ENCODE data around the gene JUN.

The JUN gene

DNA sequence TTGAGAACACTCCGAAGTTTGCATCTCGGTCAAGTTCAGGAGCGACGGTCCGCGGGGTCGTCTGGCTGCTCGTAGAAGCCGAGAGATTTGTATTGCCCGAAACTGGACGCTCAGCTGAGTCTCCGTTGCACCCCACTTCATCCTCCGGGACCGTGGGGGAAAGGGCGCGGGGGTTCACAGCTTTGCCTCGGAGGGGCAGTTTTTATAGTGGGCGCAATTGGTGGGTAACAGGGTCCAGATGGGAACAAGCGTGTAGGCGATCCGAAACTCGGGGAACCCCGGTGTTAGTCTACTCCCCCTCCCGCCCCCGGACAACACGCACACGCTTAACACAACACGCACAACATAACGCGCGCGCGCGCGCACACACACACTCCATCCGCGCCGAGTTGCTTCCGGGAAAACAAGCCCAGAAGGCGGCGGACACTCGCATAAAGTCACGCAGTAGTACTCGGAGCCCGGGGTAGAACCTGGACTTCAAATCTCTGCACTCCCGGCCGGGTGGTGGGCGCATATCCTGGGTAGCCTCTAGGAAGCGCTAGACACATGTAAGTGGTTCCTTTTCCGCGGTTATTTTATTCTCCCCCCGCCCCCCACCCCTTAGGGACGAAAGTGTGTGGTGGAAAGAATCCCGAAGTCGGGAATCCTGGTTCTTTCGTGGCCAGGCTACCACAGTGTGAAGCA is 1.1 kb upstream of the JUN start:
- Histone ChIP-seq H3K4me1 (ENCODE audit: control insufficient read depth in 2 of 2, insufficient read depth in 2 of 2, low read length in 2 of 2) (peaks cover 14 to 18% of the 10 kb centered on the region in 2 donors), H3K9me3 (ENCODE audit: control insufficient read depth in 2 of 2, low read length in 2 of 2) (no peaks in the 10 kb centered on the region), H3K4me3 (ENCODE audit: low read length in 2 of 2) (peak overlapping the region; percentile 92 to 93), H3K9ac (ENCODE audit: low read depth in 1 of 2, low read length in 2 of 2) (peak overlapping the region; percentile 99 to 100), H3K27me3 (ENCODE audit: control insufficient read depth in 2 of 2, insufficient read depth in 2 of 2, low read length in 2 of 2) (no peaks in the 10 kb centered on the region), H3K27ac (ENCODE audit: low read depth in 2 of 2, low read length in 2 of 2) (peak overlapping the region; percentile 97 to 100), H3K36me3 (ENCODE audit: control insufficient read depth in 2 of 2, insufficient read depth in 2 of 2, low read length in 2 of 2) (peaks cover 2 to 13% of the 10 kb centered on the region in 2 donors)

GRCh38 chr1:58783090-58783992 is 506 bp downstream of the JUN start:
- Histone ChIP-seq H3K9ac (ENCODE audit: low read depth in 1 of 2, low read length in 2 of 2) (peak overlapping the region; percentile 92 to 100), H3K36me3 (ENCODE audit: control insufficient read depth in 2 of 2, insufficient read depth in 2 of 2, low read length in 2 of 2) (peaks cover 2 to 13% of the 10 kb centered on the region in 2 donors), H3K27me3 (ENCODE audit: control insufficient read depth in 2 of 2, insufficient read depth in 2 of 2, low read length in 2 of 2) (no peaks in the 10 kb centered on the region), H3K4me3 (ENCODE audit: low read length in 2 of 2) (peak overlapping the region; percentile 92 to 95), H3K27ac (ENCODE audit: low read depth in 2 of 2, low read length in 2 of 2) (peak overlapping the region; percentile 97 to 100), H3K9me3 (ENCODE audit: control insufficient read depth in 2 of 2, low read length in 2 of 2) (no peaks in the 10 kb centered on the region), H3K4me1 (ENCODE audit: control insufficient read depth in 2 of 2, insufficient read depth in 2 of 2, low read length in 2 of 2) (peaks cover 18 to 19% of the 10 kb centered on the region in 2 donors)

DNA sequence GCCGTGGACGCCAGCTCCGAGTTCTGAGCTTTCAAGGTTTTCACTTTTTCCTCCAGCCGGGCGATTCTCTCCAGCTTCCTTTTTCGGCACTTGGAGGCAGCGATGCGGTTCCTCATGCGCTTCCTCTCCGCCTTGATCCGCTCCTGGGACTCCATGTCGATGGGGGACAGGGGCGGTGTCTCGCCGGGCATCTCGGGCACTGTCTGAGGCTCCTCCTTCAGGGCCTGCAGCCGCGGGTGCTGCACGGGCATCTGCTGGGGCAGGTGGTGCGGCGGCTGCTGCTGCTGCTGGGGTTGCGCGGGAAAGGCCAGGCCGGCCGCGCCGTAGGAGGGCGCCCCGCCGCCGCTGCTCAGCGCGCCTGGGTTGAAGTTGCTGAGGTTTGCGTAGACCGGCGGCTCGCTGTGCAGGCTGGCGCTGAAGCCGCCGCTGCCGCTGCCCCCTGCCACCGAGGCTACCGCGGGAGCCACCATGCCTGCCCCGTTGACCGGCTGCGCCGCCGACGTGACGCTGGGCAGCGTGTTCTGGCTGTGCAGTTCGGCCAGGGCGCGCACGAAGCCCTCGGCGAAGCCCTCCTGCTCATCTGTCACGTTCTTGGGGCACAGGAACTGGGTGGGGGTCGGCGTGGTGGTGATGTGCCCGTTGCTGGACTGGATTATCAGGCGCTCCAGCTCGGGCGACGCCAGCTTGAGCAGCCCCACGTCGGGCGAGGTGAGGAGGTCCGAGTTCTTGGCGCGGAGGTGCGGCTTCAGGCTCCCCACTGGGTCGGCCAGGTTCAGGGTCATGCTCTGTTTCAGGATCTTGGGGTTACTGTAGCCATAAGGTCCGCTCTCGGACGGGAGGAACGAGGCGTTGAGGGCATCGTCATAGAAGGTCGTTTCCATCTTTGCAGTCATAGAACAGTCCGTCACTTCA is 1.4 kb downstream of the JUN start:
- no peaks in the 10 kb centered on the region for H3K9me3 ChIP-seq (ENCODE audit: control insufficient read depth in 2 of 2, low read length in 2 of 2)
- H3K27me3 ChIP-seq (ENCODE audit: control insufficient read depth in 2 of 2, insufficient read depth in 2 of 2, low read length in 2 of 2), result no peaks in the 10 kb centered on the region
- peaks cover 18 to 19% of the 10 kb centered on the region in 2 donors for H3K4me1 ChIP-seq (ENCODE audit: control insufficient read depth in 2 of 2, insufficient read depth in 2 of 2, low read length in 2 of 2)
- peaks cover 2 to 13% of the 10 kb centered on the region in 2 donors for H3K36me3 ChIP-seq (ENCODE audit: control insufficient read depth in 2 of 2, insufficient read depth in 2 of 2, low read length in 2 of 2)
- H3K9ac ChIP-seq (ENCODE audit: low read depth in 1 of 2, low read length in 2 of 2), result peak overlapping the region; percentile 92 to 100
- H3K27ac ChIP-seq (ENCODE audit: low read depth in 2 of 2, low read length in 2 of 2), result peak overlapping the region; percentile 97 to 100
- H3K4me3 ChIP-seq (ENCODE audit: low read length in 2 of 2), result peak overlapping the region; percentile 92 to 95

DNA sequence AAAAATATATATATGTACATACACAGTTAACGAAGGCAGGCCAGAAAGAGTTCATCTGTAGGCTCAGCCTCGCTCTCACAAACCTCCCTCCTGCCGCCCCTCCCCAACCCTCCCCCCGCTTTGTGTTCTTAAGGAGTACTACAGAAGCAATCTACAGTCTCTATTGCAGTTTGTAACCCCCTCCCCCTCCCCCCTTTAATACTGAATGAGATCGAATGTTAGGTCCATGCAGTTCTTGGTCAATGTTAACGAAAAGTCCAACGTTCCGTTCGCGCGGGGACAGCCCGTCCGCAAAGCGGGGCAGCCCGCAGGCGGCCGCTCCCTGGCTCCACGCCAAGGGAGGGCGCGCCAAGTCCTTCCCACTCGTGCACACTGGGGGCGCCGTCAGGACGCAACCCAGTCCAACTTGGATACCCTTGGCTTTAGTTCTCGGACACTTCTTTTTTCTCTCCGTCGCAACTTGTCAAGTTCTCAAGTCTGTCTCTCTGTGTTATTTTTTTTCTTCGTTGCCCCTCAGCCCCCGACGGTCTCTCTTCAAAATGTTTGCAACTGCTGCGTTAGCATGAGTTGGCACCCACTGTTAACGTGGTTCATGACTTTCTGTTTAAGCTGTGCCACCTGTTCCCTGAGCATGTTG is 2.2 kb downstream of the JUN start:
- H3K9ac ChIP-seq (ENCODE audit: low read depth in 1 of 2, low read length in 2 of 2), result peak overlapping the region; percentile 92 to 100
- peak overlapping the region; percentile 92 to 95 for H3K4me3 ChIP-seq (ENCODE audit: low read length in 2 of 2)
- H3K36me3 ChIP-seq (ENCODE audit: control insufficient read depth in 2 of 2, insufficient read depth in 2 of 2, low read length in 2 of 2), result peaks cover 2 to 13% of the 10 kb centered on the region in 2 donors
- H3K27me3 ChIP-seq (ENCODE audit: control insufficient read depth in 2 of 2, insufficient read depth in 2 of 2, low read length in 2 of 2), result no peaks in the 10 kb centered on the region
- H3K9me3 ChIP-seq (ENCODE audit: control insufficient read depth in 2 of 2, low read length in 2 of 2), result no peaks in the 10 kb centered on the region
- H3K27ac ChIP-seq (ENCODE audit: low read depth in 2 of 2, low read length in 2 of 2), result peak overlapping the region; percentile 97 to 100
- peaks cover 18 to 19% of the 10 kb centered on the region in 2 donors for H3K4me1 ChIP-seq (ENCODE audit: control insufficient read depth in 2 of 2, insufficient read depth in 2 of 2, low read length in 2 of 2)

- H3K27ac ChIP-seq (ENCODE audit: low read depth in 2 of 2, low read length in 2 of 2), result peak overlapping the region; percentile 65 to 82
- peak overlapping the region; percentile 38 to 100 for H3K9ac ChIP-seq (ENCODE audit: low read depth in 1 of 2, low read length in 2 of 2)
- H3K9me3 ChIP-seq (ENCODE audit: control insufficient read depth in 2 of 2, low read length in 2 of 2), result no peaks in the 10 kb centered on the region
- H3K36me3 ChIP-seq (ENCODE audit: control insufficient read depth in 2 of 2, insufficient read depth in 2 of 2, low read length in 2 of 2), result peaks cover 2 to 13% of the 10 kb centered on the region in 2 donors
- H3K27me3 ChIP-seq (ENCODE audit: control insufficient read depth in 2 of 2, insufficient read depth in 2 of 2, low read length in 2 of 2), result no peaks in the 10 kb centered on the region
- H3K4me1 ChIP-seq (ENCODE audit: control insufficient read depth in 2 of 2, insufficient read depth in 2 of 2, low read length in 2 of 2), result peaks cover 18 to 19% of the 10 kb centered on the region in 2 donors
- peak overlapping the region; percentile 92 to 95 for H3K4me3 ChIP-seq (ENCODE audit: low read length in 2 of 2)
Observed at GRCh38 chr1:58780836-58781452, 2.9 kb downstream of the JUN start.

- Histone ChIP-seq H3K4me1 (ENCODE audit: control insufficient read depth in 2 of 2, insufficient read depth in 2 of 2, low read length in 2 of 2) (peaks cover 13% of the 10 kb centered on the region in 2 donors), H3K27me3 (ENCODE audit: control insufficient read depth in 2 of 2, insufficient read depth in 2 of 2, low read length in 2 of 2) (no peaks in the 10 kb centered on the region), H3K9ac (ENCODE audit: low read depth in 1 of 2, low read length in 2 of 2) (peak overlapping the region; percentile 38 to 100), H3K4me3 (ENCODE audit: low read length in 2 of 2) (peak overlapping the region; percentile 92 to 95), H3K27ac (ENCODE audit: low read depth in 2 of 2, low read length in 2 of 2) (peak overlapping the region; percentile 65 to 82), H3K36me3 (ENCODE audit: control insufficient read depth in 2 of 2, insufficient read depth in 2 of 2, low read length in 2 of 2) (peaks cover 2 to 13% of the 10 kb centered on the region in 2 donors), H3K9me3 (ENCODE audit: control insufficient read depth in 2 of 2, low read length in 2 of 2) (no peaks in the 10 kb centered on the region)
Observed at GRCh38 chr1:58780411-58780810, 3.4 kb downstream of the JUN start.

DNA sequence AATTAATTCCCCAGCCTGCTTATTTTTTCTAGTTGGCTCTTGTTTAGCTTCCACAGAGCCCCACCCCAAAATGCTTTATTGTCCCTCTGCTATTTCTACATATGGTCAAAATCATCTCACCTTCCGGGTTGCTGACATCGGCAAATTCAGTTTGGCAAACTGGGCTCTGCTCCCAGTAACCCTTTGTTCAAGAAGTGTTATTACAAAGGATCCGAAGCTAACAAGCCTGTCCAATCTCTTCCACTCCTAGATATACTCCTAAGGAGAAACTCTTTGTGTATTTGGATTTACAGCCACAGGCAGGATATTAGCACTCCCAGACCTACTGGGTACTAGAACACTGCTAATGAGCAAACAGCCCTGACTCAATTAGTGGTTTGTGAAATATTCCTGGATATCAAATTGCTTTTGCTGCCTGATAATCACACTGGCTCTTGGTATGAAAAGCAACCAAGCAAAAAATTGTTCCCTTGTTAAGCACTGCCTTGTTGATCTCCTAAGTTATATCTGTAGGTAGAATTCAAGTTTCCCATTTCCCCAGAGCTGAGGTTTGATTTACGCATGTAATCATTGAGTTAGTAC is 4.0 kb downstream of the JUN start:
- Histone ChIP-seq H3K4me1 (ENCODE audit: control insufficient read depth in 2 of 2, insufficient read depth in 2 of 2, low read length in 2 of 2) (peaks cover 11 to 12% of the 10 kb centered on the region in 2 donors), H3K9me3 (ENCODE audit: control insufficient read depth in 2 of 2, low read length in 2 of 2) (no peaks in the 10 kb centered on the region), H3K4me3 (ENCODE audit: low read length in 2 of 2) (peak overlapping the region; percentile 10 to 92), H3K27me3 (ENCODE audit: control insufficient read depth in 2 of 2, insufficient read depth in 2 of 2, low read length in 2 of 2) (no peaks in the 10 kb centered on the region), H3K9ac (ENCODE audit: low read depth in 1 of 2, low read length in 2 of 2) (peak overlapping the region; percentile 38 to 100), H3K36me3 (ENCODE audit: control insufficient read depth in 2 of 2, insufficient read depth in 2 of 2, low read length in 2 of 2) (peaks cover 2 to 13% of the 10 kb centered on the region in 2 donors), H3K27ac (ENCODE audit: low read depth in 2 of 2, low read length in 2 of 2) (peak overlapping the region; percentile 65 to 82)

GRCh38 chr1:58779059-58779754 is 4.6 kb downstream of the JUN start:
- Histone ChIP-seq H3K9me3 (ENCODE audit: control insufficient read depth in 2 of 2, low read length in 2 of 2) (no peaks in the 10 kb centered on the region), H3K9ac (ENCODE audit: low read depth in 1 of 2, low read length in 2 of 2) (no peak overlapping the region), H3K36me3 (ENCODE audit: control insufficient read depth in 2 of 2, insufficient read depth in 2 of 2, low read length in 2 of 2) (peaks cover 2 to 13% of the 10 kb centered on the region in 2 donors), H3K4me1 (ENCODE audit: control insufficient read depth in 2 of 2, insufficient read depth in 2 of 2, low read length in 2 of 2) (peaks cover 11 to 12% of the 10 kb centered on the region in 2 donors), H3K4me3 (ENCODE audit: low read length in 2 of 2) (no peak overlapping the region), H3K27me3 (ENCODE audit: control insufficient read depth in 2 of 2, insufficient read depth in 2 of 2, low read length in 2 of 2) (no peaks in the 10 kb centered on the region), H3K27ac (ENCODE audit: low read depth in 2 of 2, low read length in 2 of 2) (peak overlapping the region in 1 of 2 donors; percentile 49)
